Mesenchymal stem cell (in vitro differentiated cells and primary cell): ENCODE results near the gene SLC48A1.

ENCODE experiments used
- DNase-seq: peaks from one replicate; pipeline ENCODE4 v3.0.0-alpha.2; 2013
- H2AFZ ChIP-seq: one replicate; pipeline ENCODE4 v1.6.1; 2013; ENCODE audit warnings: low read depth, mild to moderate bottlenecking, control low read depth, inconsistent platforms, low read length, moderate library complexity
- H2AK5ac ChIP-seq: 2 replicates; pipeline ENCODE4 v1.6.1; 2013; ENCODE audit warnings: low read length, moderate library complexity, mild to moderate bottlenecking, inconsistent platforms; ENCODE audit not compliant: severe bottlenecking
- H2BK120ac ChIP-seq: one replicate; pipeline ENCODE4 v1.6.1; 2013; ENCODE audit warnings: low read depth, mild to moderate bottlenecking, inconsistent platforms, low read length, moderate library complexity
- H2BK12ac ChIP-seq, 2 experiments: one replicate each; pipeline ENCODE4 v1.6.1; 2013; ENCODE audit warnings: inconsistent platforms in 2 of 2, low read length in 2 of 2, mild to moderate bottlenecking in 2 of 2, moderate library complexity in 2 of 2, control low read depth in 1 of 2
- H2BK15ac ChIP-seq: one replicate; pipeline ENCODE4 v1.6.1; 2013; ENCODE audit warnings: mild to moderate bottlenecking, low read depth, inconsistent platforms; ENCODE audit not compliant: poor library complexity, severe bottlenecking
- H2BK5ac ChIP-seq: 2 replicates; pipeline ENCODE4 v1.6.1; 2013; ENCODE audit warnings: low read depth, mild to moderate bottlenecking, low read length, control low read depth, inconsistent platforms; ENCODE audit not compliant: poor library complexity, severe bottlenecking
- H3K14ac ChIP-seq, 2 experiments: one replicate each; pipeline ENCODE4 v1.6.1; 2013; ENCODE audit warnings: inconsistent platforms in 2 of 2, low read length in 2 of 2, control low read depth in 1 of 2, mild to moderate bottlenecking in 1 of 2, moderate library complexity in 1 of 2
- H3K18ac ChIP-seq, 2 experiments: one replicate each; pipeline ENCODE4 v1.6.1; 2013; ENCODE audit warnings: inconsistent platforms in 2 of 2, low read length in 2 of 2, control low read depth in 1 of 2, low read depth in 1 of 2, mild to moderate bottlenecking in 1 of 2
- H3K23ac ChIP-seq, 2 experiments: one replicate each; pipeline ENCODE4 v1.6.1; 2013; ENCODE audit warnings: inconsistent platforms in 2 of 2, low read length in 2 of 2, mild to moderate bottlenecking in 2 of 2, moderate library complexity in 2 of 2, control low read depth in 1 of 2
- H3K27ac ChIP-seq: 2 replicates; pipeline ENCODE4 v1.5.1; 2013; ENCODE audit warnings: mild to moderate bottlenecking, moderate library complexity, low read length, control low read depth, inconsistent platforms; ENCODE audit not compliant: poor library complexity, severe bottlenecking
- H3K27me3 ChIP-seq, 2 experiments: 2 replicates each; pipeline versions ENCODE4 v1.6.1 to v1.7.0; 2013; ENCODE audit warnings: low read length in 2 of 2, mild to moderate bottlenecking in 2 of 2, moderate library complexity in 2 of 2, control low read depth in 1 of 2, inconsistent platforms in 1 of 2; ENCODE audit not compliant: control insufficient read depth in 1 of 2, insufficient read depth in 1 of 2
- H3K36me3 ChIP-seq, 2 experiments: 2 replicates each; pipeline versions ENCODE4 v1.6.1 to v1.7.0; 2013; ENCODE audit warnings: low read length in 2 of 2, control low read depth in 1 of 2, inconsistent platforms in 1 of 2, low read depth in 1 of 2, mild to moderate bottlenecking in 1 of 2; ENCODE audit not compliant: insufficient read depth in 2 of 2, control insufficient read depth in 1 of 2
- H3K4ac ChIP-seq, 2 experiments: one replicate each; pipeline ENCODE4 v1.6.1; 2013; ENCODE audit warnings: inconsistent platforms in 2 of 2, low read length in 2 of 2, mild to moderate bottlenecking in 2 of 2, moderate library complexity in 2 of 2, control low read depth in 1 of 2, low read depth in 1 of 2
- H3K4me1 ChIP-seq: 2 replicates; pipeline ENCODE4 v1.6.1; 2013; ENCODE audit warnings: low read depth, low read length, control low read depth; ENCODE audit not compliant: control insufficient read depth, insufficient read depth
- H3K4me2 ChIP-seq: 2 replicates; pipeline ENCODE4 v1.6.1; 2013; ENCODE audit warnings: low read length, mild to moderate bottlenecking, inconsistent platforms; ENCODE audit not compliant: poor library complexity, severe bottlenecking
- H3K4me3 ChIP-seq, 2 experiments: 2 replicates each; pipeline versions ENCODE4 v1.5.1 to v1.7.0; 2013; ENCODE audit warnings: low read length in 2 of 2, mild to moderate bottlenecking in 2 of 2, control low read depth in 1 of 2, low read depth in 1 of 2; ENCODE audit not compliant: insufficient read depth in 1 of 2
- H3K79me1 ChIP-seq: replicated peaks from 2 replicates; pipeline ENCODE4 v1.6.1; 2013; ENCODE audit warnings: mild to moderate bottlenecking, control low read depth, low read length, inconsistent platforms; ENCODE audit not compliant: poor library complexity, severe bottlenecking
- H3K9ac ChIP-seq: 2 replicates; pipeline ENCODE4 v1.7.0; 2013; ENCODE audit warnings: mild to moderate bottlenecking, low read length, moderate library complexity
- H3K9me3 ChIP-seq: 2 replicates; pipeline ENCODE4 v1.7.0; 2013; ENCODE audit warnings: mild to moderate bottlenecking, low read length; ENCODE audit not compliant: control insufficient read depth
- H4K8ac ChIP-seq: one replicate; pipeline ENCODE4 v1.6.1; 2013; ENCODE audit warnings: inconsistent platforms, mild to moderate bottlenecking, low read length, moderate library complexity
- H4K91ac ChIP-seq: one replicate; pipeline ENCODE4 v1.6.1; 2013; ENCODE audit warnings: mild to moderate bottlenecking, low read length, inconsistent platforms
- WGBS: methylation state at CpG from one replicate; pipeline ENCODE4 v1.1.7; 2013; ENCODE audit warnings: mixed read lengths; 5-methylcytosine and 5-hydroxymethylcytosine counted together

The SLC48A1 gene

DNA sequence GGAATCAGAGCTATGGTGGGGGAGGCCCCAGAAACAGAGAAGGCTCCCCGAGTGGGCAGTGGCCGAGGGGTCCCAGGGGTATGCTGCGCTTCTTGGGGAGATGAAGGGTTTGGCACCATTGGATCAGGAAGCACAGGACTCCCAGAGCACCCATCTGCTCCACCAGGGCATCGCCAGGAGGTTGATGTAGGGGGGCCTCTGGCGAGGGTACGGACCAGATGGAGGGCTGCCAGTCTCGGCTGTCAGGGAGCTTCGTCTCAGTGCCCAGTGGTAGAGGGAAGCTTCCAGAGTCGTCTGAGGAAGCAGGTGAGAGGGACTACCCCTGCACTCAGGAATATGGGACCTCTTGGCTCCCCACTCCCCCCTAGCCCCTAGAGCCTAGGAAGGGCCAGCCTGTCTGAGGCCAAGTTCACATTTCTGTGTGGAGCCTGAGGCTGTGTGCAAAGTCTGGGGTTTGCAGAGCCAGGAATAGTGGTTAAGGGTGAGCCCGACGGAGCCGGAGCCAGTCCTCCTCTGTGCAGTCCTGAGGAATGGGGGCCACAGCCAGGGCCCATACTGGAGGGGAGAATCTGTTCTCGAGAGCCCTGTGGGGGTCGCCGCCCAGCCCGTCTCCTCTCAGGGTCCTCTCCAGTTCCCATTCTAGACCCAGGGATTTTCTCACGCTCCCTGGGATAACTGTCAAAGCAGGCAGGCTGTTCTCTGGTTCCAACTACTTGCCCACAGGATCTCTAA, 10.2 kb downstream of the SLC48A1 start:
- Histone ChIP-seq H3K9ac (peak overlapping the region; percentile 13), H3K4me3 (no peak overlapping the region), H3K4me2 (no peak overlapping the region), H3K36me3 (peaks cover 76 to 88% of the 10 kb centered on the region in 2 experiments), H2AK5ac (no peak overlapping the region), H4K91ac (no peak overlapping the region), H3K18ac (no peak overlapping the region), H2BK120ac (no peak overlapping the region), H3K4ac (no peak overlapping the region), H2BK15ac (no peak overlapping the region), H2AFZ (no peak overlapping the region), H4K8ac (no peak overlapping the region), H3K23ac (no peak overlapping the region), H3K27me3 (no peaks in the 10 kb centered on the region), H2BK5ac (no peak overlapping the region), H3K79me1 (peaks cover 18% of the 10 kb centered on the region), H2BK12ac (no peak overlapping the region), H3K4me1 (peaks cover 10% of the 10 kb centered on the region), H3K14ac (no peak overlapping the region), H3K27ac (no peak overlapping the region), H3K9me3 (no peaks in the 10 kb centered on the region)
- WGBS = 97% methylated on average over 15 of the region's 17 CpGs
- no peak for DNase-seq

DNA sequence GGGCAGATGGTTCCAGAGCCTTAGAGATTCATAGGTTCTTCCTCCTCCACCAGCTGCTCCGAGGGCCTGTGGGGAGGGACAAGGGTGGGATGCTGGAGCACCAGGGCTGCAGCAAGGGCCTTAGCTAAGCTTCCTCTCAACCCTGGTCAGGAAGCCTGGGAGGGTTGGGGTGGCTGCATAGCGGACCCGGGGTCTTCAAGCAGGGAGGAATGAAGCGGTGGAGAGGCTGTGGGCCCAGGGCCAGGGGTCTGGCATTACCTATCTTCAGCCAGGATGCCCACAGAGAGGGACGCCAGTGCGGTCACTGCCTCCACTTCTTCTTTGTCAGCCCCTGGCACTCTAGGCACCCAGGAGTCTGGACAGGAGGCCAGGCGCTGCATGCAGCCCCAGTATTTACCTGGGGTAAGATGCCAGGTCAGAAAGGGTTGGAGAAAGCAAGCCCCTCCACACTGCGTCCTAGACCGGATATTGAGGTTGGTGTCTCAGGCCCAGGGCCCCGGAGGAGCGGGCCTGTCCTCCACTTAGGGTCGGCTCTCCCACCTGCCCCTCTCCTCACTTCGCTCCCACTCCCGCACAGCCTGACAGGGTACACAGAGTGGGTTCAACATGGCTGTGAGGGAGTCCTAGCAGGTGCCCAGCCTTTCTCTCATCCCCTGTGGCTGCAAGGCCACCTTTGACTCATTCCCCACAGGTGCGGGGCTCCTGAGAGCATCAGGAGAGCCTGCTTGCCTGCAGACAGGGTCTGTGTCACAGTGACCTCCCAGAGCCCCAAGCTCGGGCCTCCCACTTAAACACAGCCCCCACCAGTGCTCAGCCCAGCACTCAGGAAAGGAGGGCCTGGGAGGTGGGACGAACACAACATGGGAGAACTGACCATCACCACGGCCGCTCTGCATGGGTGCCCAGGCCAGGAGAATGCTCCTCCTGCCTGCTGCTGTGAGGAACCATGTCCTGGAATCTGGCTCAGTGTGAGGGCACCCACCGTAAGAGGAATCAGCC, 11.1 kb downstream of the SLC48A1 start:
- H3K14ac ChIP-seq = no peak overlapping the region
- H3K4me2 ChIP-seq = no peak overlapping the region
- no peak overlapping the region for H4K91ac ChIP-seq
- H3K9ac ChIP-seq = peak overlapping the region; percentile 13
- H3K27ac ChIP-seq = no peak overlapping the region
- peaks cover 18% of the 10 kb centered on the region for H3K79me1 ChIP-seq
- H2BK15ac ChIP-seq = no peak overlapping the region
- H3K23ac ChIP-seq = no peak overlapping the region
- H3K27me3 ChIP-seq = no peaks in the 10 kb centered on the region
- H3K18ac ChIP-seq = no peak overlapping the region
- peaks cover 6% of the 10 kb centered on the region for H3K4me1 ChIP-seq
- no peak overlapping the region for H2AFZ ChIP-seq
- H3K4ac ChIP-seq = no peak overlapping the region
- H2BK5ac ChIP-seq = no peak overlapping the region
- WGBS = 95% methylated on average over 20 of the region's 20 CpGs
- no peak overlapping the region for H2BK120ac ChIP-seq
- no peak overlapping the region for H2AK5ac ChIP-seq
- H3K9me3 ChIP-seq = no peaks in the 10 kb centered on the region
- H3K4me3 ChIP-seq = no peak overlapping the region
- H2BK12ac ChIP-seq = no peak overlapping the region
- DNase-seq = no peak
- peaks cover 85 to 93% of the 10 kb centered on the region in 2 experiments for H3K36me3 ChIP-seq
- no peak overlapping the region for H4K8ac ChIP-seq

DNA sequence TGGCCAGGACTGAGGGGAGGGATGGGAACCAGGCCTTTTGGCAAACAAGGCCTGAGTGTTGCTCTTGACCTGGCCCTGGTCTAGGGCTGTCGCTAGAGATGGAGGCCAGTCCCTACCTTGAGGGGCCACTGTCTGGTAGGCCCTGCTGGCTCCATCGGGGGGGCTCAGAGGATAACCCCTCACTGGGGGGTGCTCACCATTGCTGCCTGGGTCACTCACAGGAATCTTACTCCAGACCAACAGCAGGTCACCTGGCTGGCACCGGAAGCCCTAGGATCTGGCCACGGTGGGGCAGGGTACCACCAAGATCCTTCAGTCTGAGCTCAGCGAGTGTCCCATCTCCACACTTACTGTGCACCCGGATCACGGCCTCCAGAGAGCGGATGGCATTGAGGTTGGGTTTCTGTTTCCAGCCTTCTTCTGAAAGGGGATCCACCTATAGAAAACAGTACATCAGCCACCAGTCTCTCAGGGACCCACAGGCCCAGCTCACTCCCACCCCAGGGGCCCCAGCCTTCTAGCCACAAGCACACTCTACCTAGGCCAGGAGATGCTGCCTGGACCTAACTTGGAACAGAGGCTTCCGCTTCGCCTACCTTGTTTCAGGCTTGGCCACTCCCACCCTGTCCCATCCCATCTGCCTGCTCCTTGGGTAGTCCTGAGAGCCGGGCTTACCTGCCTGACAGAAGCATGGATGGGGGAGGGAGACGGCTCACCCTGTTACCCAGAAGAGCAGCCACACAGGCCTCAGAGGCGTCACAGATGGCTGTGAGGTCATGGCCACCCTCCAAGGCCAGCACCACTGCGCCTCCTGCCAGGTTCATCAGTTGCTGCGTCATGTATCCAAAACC, 12.2 kb downstream of the SLC48A1 start:
- Histone ChIP-seq H4K91ac (no peak overlapping the region), H4K8ac (no peak overlapping the region), H3K14ac (no peak overlapping the region), H2BK5ac (no peak overlapping the region), H3K18ac (no peak overlapping the region), H3K27ac (no peak overlapping the region), H3K4me1 (peaks cover 3% of the 10 kb centered on the region), H2AK5ac (no peak overlapping the region), H3K36me3 (peaks cover 95 to 96% of the 10 kb centered on the region in 2 experiments), H2BK120ac (no peak overlapping the region), H3K23ac (no peak overlapping the region), H2AFZ (no peak overlapping the region), H3K4ac (no peak overlapping the region), H3K4me3 (no peak overlapping the region), H3K9me3 (no peaks in the 10 kb centered on the region), H3K4me2 (no peak overlapping the region), H3K79me1 (peaks cover 29% of the 10 kb centered on the region), H3K9ac (no peak overlapping the region), H2BK15ac (no peak overlapping the region), H3K27me3 (no peaks in the 10 kb centered on the region), H2BK12ac (no peak overlapping the region)
- no peak for DNase-seq
- 92% methylated on average over 14 of the region's 15 CpGs for WGBS
